ENCODE data around the gene SHC3.

DNA sequence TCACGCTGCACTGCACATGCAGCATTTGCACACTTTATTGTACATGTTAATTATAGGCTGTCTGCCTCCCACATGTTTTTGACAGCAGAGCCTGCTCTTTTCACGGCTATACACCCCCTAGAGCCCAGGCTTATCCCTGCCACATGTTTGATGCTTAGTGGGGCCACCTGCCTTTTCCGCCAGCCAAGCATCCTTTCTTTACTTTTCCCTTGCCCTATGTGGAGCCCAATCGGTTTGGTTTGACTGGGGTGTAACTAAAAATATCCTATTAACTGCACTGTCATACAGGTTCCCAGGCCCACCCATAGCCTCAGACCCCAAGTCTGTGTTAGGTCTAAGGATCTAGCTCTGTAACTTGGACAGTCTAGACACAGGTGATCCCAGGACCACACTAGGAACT is 206.2 kb downstream of the SHC3 start:
- TF ChIP-seq EZH2phosphoT487 (IDR thresholded peaks at IDR 0.05; ENCODE audit: insufficient read depth, low read depth) (no peak), EZH2 (IDR thresholded peaks at IDR 0.05; ENCODE audit: insufficient read depth, poor library complexity, severe bottlenecking) (no peak)
